H1 (cell line): Measurements from ENCODE around the gene GPX4. TPM values are rescaled to one million over a fixed set of nuclear protein-coding genes. Genes with fewer than 3 reads are reported as not detected.

Experiments used
- CTCF ChIA-PET: fragments of 300-600 bp; sonication (Branson Sonifier 250); formaldehyde crosslinking; loops from one replicate; lab custom pipeline; 2021; ENCODE audit not compliant: partially characterized antibody; lab: Charles Lee
- POLR2A ChIA-PET: fragments of 300-600 bp; sonication (Branson Sonifier 250); formaldehyde crosslinking; loops from one replicate; lab custom pipeline; 2021; ENCODE audit warnings: inconsistent platforms; ENCODE audit not compliant: partially characterized antibody; lab: Charles Lee
- DNase-seq, 2 experiments: peaks; one replicate each; pipeline versions ENCODE4 v3.0.0 to v3.0.0-alpha.2; 2010 to 2022; ENCODE audit warnings: low spot score in 2 of 2, low read depth in 1 of 2, mixed read lengths in 1 of 2
- FAIRE-seq: peaks from 2 replicates; lab custom pipeline; 2011; peaks lifted over from hg19 to GRCh38; lab: Jason Lieb, UNC
- H2AFZ ChIP-seq: 2 replicates; pipeline ENCODE4 v1.8.1; 2012; ENCODE audit warnings: low read length, inconsistent platforms
- H2AK5ac ChIP-seq: 2 replicates; pipeline ENCODE4 v1.6.1; 2013; ENCODE audit warnings: low read depth, low read length
- H2BK120ac ChIP-seq: replicated peaks from 2 replicates; pipeline ENCODE3; 2013; ENCODE audit warnings: low read depth, low read length, inconsistent platforms
- H2BK12ac ChIP-seq: 2 replicates; pipeline ENCODE4 v1.6.1; 2013; ENCODE audit warnings: low read depth, low read length
- H2BK15ac ChIP-seq: 2 replicates; pipeline ENCODE4 v1.6.1; 2013; ENCODE audit warnings: low read length
- H2BK20ac ChIP-seq: 2 replicates; pipeline ENCODE4 v1.6.1; 2013; ENCODE audit warnings: low read length
- H2BK5ac ChIP-seq: 2 replicates; pipeline ENCODE4 v1.6.1; 2013; ENCODE audit warnings: low read depth, low read length
- H3K14ac ChIP-seq: 2 replicates; pipeline ENCODE4 v1.6.1; 2013; ENCODE audit warnings: inconsistent platforms; ENCODE audit not compliant: insufficient read length
- H3K18ac ChIP-seq: 2 replicates; pipeline ENCODE4 v1.6.1; 2013; ENCODE audit warnings: low read length; ENCODE audit errors: extremely low read depth
- H3K23ac ChIP-seq: 2 replicates; pipeline ENCODE4 v1.6.1; 2013; ENCODE audit warnings: inconsistent platforms; ENCODE audit not compliant: insufficient read length
- H3K23me2 ChIP-seq: 2 replicates; pipeline ENCODE4 v1.6.1; 2013; ENCODE audit warnings: low read depth, low read length
- H3K27ac ChIP-seq: 2 replicates; pipeline ENCODE4 v1.6.1; 2011; ENCODE audit warnings: low read depth, low read length, inconsistent platforms
- H3K27me3 ChIP-seq, 4 experiments: replicated peaks in 1 of 4; 1 replicate in 1 of 4; 2 replicates in 3 of 4; pipeline versions ENCODE4 v1.6.1 to v1.8.1; 2011 to 2013; ENCODE audit warnings: low read length in 3 of 4, mild to moderate bottlenecking in 3 of 4, inconsistent platforms in 2 of 4, mixed read lengths in 2 of 4, moderate library complexity in 1 of 4; ENCODE audit not compliant: control insufficient read depth in 3 of 4, insufficient read depth in 3 of 4; ENCODE audit errors: extremely low read depth in 1 of 4
- H3K36me3 ChIP-seq, 4 experiments: 2 replicates each; pipeline versions ENCODE4 v1.6.1 to v1.8.1; 2011 to 2013; ENCODE audit warnings: mild to moderate bottlenecking in 4 of 4, low read length in 3 of 4, moderate library complexity in 2 of 4, control low read depth in 1 of 4, inconsistent platforms in 1 of 4; ENCODE audit not compliant: insufficient read depth in 4 of 4, control insufficient read depth in 2 of 4
- H3K4ac ChIP-seq: replicated peaks from 2 replicates; pipeline ENCODE3; 2013; ENCODE audit warnings: low read length, low read depth, mixed read lengths, inconsistent platforms; ENCODE audit not compliant: insufficient read length
- H3K4me1 ChIP-seq, 4 experiments: replicated peaks in 1 of 4; 1 replicate in 1 of 4; 2 replicates in 3 of 4; pipeline versions ENCODE4 v1.6.1 to v1.8.1; 2011 to 2013; ENCODE audit warnings: low read length in 3 of 4, inconsistent platforms in 2 of 4, mixed read lengths in 1 of 4; ENCODE audit not compliant: insufficient read depth in 4 of 4, control insufficient read depth in 3 of 4
- H3K4me2 ChIP-seq, 2 experiments: 2 replicates each; pipeline versions ENCODE4 v1.6.1 to v1.8.1; 2011 to 2013; ENCODE audit warnings: low read depth in 2 of 2, low read length in 2 of 2, control low read depth in 1 of 2, inconsistent platforms in 1 of 2, mild to moderate bottlenecking in 1 of 2; ENCODE audit not compliant: insufficient read depth in 1 of 2
- H3K4me3 ChIP-seq, 4 experiments: fragments of 200-600, 300-600 bp in 1 of 4; sonication (generic), shearing (Covaris generic), sonication (Bioruptor Twin) in 1 of 4; 2 replicates each; pipeline versions ENCODE4 v1.5.1 to v1.8.1; 2011 to 2016; ENCODE audit warnings: low read length in 4 of 4, low read depth in 3 of 4, control low read depth in 2 of 4, inconsistent platforms in 2 of 4, mild to moderate bottlenecking in 2 of 4, mixed read lengths in 1 of 4, moderate library complexity in 1 of 4; ENCODE audit not compliant: insufficient read depth in 2 of 4; ENCODE audit errors: extremely low read depth in 1 of 4
- H3K56ac ChIP-seq: replicated peaks from 2 replicates; pipeline ENCODE3; 2013; ENCODE audit warnings: low read depth, mild to moderate bottlenecking, mixed read lengths, low read length, inconsistent platforms; ENCODE audit not compliant: insufficient read length
- H3K79me1 ChIP-seq: 2 replicates; pipeline ENCODE4 v1.6.1; 2013; ENCODE audit warnings: low read depth, low read length, control low read depth
- H3K79me2 ChIP-seq, 2 experiments: 2 replicates each; pipeline versions ENCODE4 v1.6.1 to v1.8.1; 2012 to 2013; ENCODE audit warnings: low read length in 2 of 2, mild to moderate bottlenecking in 2 of 2, inconsistent platforms in 1 of 2; ENCODE audit not compliant: insufficient read depth in 2 of 2, control insufficient read depth in 1 of 2
- H3K9ac ChIP-seq, 4 experiments: replicated peaks in 1 of 4; 1 replicate in 1 of 4; 2 replicates in 3 of 4; pipeline versions ENCODE4 v1.6.1 to v1.8.1; 2011 to 2013; ENCODE audit warnings: low read depth in 3 of 4, low read length in 3 of 4, control low read depth in 2 of 4, mild to moderate bottlenecking in 2 of 4, moderate library complexity in 2 of 4, inconsistent platforms in 1 of 4; ENCODE audit errors: extremely low read depth in 1 of 4
- H3K9me3 ChIP-seq, 2 experiments: 2 replicates each; pipeline versions ENCODE4 v1.6.1 to v1.8.1; 2012 to 2013; ENCODE audit warnings: mild to moderate bottlenecking in 2 of 2, moderate library complexity in 2 of 2, control low read depth in 1 of 2, inconsistent platforms in 1 of 2, low read depth in 1 of 2, low read length in 1 of 2, mixed read lengths in 1 of 2; ENCODE audit not compliant: insufficient read depth in 2 of 2
- H4K20me1 ChIP-seq, 2 experiments: replicated peaks in 1 of 2; 2 replicates each; pipeline versions ENCODE3 to v1.8.1; 2011 to 2013; ENCODE audit warnings: inconsistent platforms in 2 of 2, low read length in 2 of 2, mild to moderate bottlenecking in 1 of 2; ENCODE audit not compliant: insufficient read depth in 2 of 2, control insufficient read depth in 1 of 2
- H4K5ac ChIP-seq: 2 replicates; pipeline ENCODE4 v1.6.1; 2013; ENCODE audit warnings: low read length, low read depth, mixed read lengths, inconsistent platforms; ENCODE audit not compliant: insufficient read length
- H4K8ac ChIP-seq: 2 replicates; pipeline ENCODE4 v1.8.0; 2013; ENCODE audit warnings: mild to moderate bottlenecking, moderate library complexity, low read length, inconsistent platforms; ENCODE audit not compliant: insufficient read depth; ENCODE audit errors: extremely low read depth
- H4K91ac ChIP-seq: replicated peaks from 2 replicates; pipeline ENCODE3; 2013; ENCODE audit warnings: low read length, mixed read lengths, inconsistent platforms; ENCODE audit not compliant: insufficient read length
- CBX5 ChIP-seq: fragments of 300-800, 300-1000 bp; sonication (generic); IDR thresholded peaks from 2 replicates; pipeline ENCODE4 v1.7.1; 2016; ENCODE audit warnings: antibody characterized with exemption, low read length, low read depth
- CHD2 ChIP-seq: IDR thresholded peaks from 2 replicates; pipeline ENCODE4 v1.6.1; 2012; ENCODE audit warnings: low read length, improper control_type of control experiment
- CTBP2 ChIP-seq: IDR thresholded peaks from 2 replicates; pipeline ENCODE4 v1.7.0; 2011; ENCODE audit warnings: borderline replicate concordance, mild to moderate bottlenecking, moderate library complexity, mixed read lengths, low read length; ENCODE audit not compliant: insufficient read depth, insufficient read length
- EP300 ChIP-seq, 2 experiments: IDR thresholded peaks; 1 replicate in 1 of 2; 2 replicates in 1 of 2; pipeline ENCODE4 v1.6.1; 2011 to 2012; ENCODE audit warnings: low read depth in 2 of 2, low read length in 2 of 2, mild to moderate bottlenecking in 2 of 2, borderline replicate concordance in 1 of 2, inconsistent platforms in 1 of 2, moderate library complexity in 1 of 2
- KDM1A ChIP-seq: fragments of 200-600, 300-600 bp; sonication (generic); IDR thresholded peaks from 2 replicates; pipeline ENCODE4 v1.7.1; 2016; ENCODE audit warnings: mild to moderate bottlenecking, low read length, borderline replicate concordance
- POLR2AphosphoS5 ChIP-seq: IDR thresholded peaks from 2 replicates; pipeline ENCODE4 v1.6.1; 2011; ENCODE audit warnings: low read depth, low read length
- SP4 ChIP-seq: IDR thresholded peaks from 2 replicates; pipeline ENCODE4 v1.6.1; 2012; ENCODE audit warnings: low read length, inconsistent platforms
- SRF ChIP-seq: IDR thresholded peaks from 2 replicates; pipeline ENCODE4 v1.6.1; 2011; ENCODE audit warnings: mild to moderate bottlenecking, low read depth, low read length, moderate library complexity
- WGBS, 2 experiments: shearing (Covaris generic) in 1 of 2; methylation state at CpG; one replicate each; pipeline versions ENCODE4 v1.1.6 to v1.1.7; 2013 to 2015; ENCODE audit warnings: low lambda C conversion rate in 2 of 2, mixed read lengths in 2 of 2, inconsistent platforms in 1 of 2, low coverage in 1 of 2, missing lambda C conversion rate in 1 of 2; ENCODE audit not compliant: insufficient replicate concordance in 2 of 2, insufficient coverage in 1 of 2, insufficient read length in 1 of 2; ENCODE audit errors: extremely low coverage in 1 of 2, missing lambda C conversion rate in 1 of 2; 5-methylcytosine and 5-hydroxymethylcytosine counted together
- polyA plus RNA-seq, 7 experiments: library from polyadenylated mRNA; depleted of rRNA in 3 of 7; stranded (reverse) in 5 of 7; unstranded in 2 of 7; fragments of >200 nt in 5 of 7; fragments of 200-250 nt in 2 of 7; gene quantifications; 1 replicate in 5 of 7; 2 replicates in 1 of 7; 4 replicates in 1 of 7; pipeline versions ENCODE4 v1.2.1 to v1.2.3, GENCODE V29; 2011 to 2013; ENCODE audit warnings: missing spikeins in 2 of 7, mixed read lengths in 2 of 7
- total RNA-seq: library from RNA; stranded (reverse); fragmentation: NEBNext Ultra II Directional; extraction: Animal tissue kit (Norgen Biotek cat#: 25700); gene quantifications from 2 replicates; pipeline ENCODE4 v1.2.1, GENCODE V29; 2021

GPX4 gene
- total and polyA plus RNA-seq, 2 of the 8 experiments (the other 6 are each of a cell fraction or from before 2014, with no cell fraction given): 342 to 693 TPM

DNA sequence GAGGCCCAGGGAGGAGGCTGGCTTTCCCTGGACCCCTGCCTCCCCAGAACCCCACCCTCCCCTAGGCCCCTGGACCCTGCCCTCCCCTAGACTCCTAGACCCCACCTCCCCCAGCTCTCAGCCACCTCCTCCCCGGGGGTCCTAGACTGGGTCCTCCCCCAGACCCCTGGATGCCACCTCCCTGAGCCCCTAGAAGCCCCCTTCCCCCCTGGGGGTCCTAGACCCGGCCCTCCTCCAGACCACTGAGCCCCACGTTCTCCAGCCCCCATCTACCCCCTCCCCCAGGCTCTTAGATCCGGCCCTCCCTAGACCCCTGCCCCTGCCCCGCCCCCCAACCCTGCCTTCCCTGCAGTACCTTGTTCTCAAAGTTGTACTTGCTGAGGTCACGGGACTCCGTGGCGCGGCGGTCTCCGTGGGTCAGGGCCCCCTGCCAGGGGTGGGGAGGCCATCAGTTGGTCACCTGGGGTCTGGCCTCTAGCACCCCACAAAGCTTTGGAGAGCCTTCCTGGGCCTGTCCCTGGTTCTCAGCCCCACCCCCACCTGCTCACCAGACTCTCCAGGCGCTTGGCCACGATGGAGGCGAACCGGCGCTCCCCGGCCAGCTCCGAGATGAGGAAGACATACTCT, 8.0 kb downstream of the GPX4 start:
- ChIA-PET POLR2A (interaction anchor here (0.9 to 3.1 kb wide), 5 partner anchors 9 to 117 kb away, joined by 3 to 24 read pairs (median 3); partner anchors contain the start of gene GPX4), CTCF (interaction anchor here (0.6 to 3.7 kb wide), 11 partner anchors 12 to 124 kb away, joined by 3 to 27 read pairs (median 10); no protein-coding TSS in a partner anchor)
- peaks cover 0 to 5% (median 2%) of the 10 kb centered on the region in 4 experiments; a peak in 5 of 7 replicates for H3K4me1 ChIP-seq
- H4K5ac ChIP-seq: no peak overlapping the region
- no peak overlapping the region for H3K14ac ChIP-seq
- H3K4me2 ChIP-seq: no peak overlapping the region; a peak in 1 of 4 replicates
- H3K4me3 ChIP-seq: no peak overlapping the region
- no peaks in the 10 kb centered on the region for H3K9me3 ChIP-seq
- H4K20me1 ChIP-seq: peaks cover 5 to 12% of the 10 kb centered on the region in 2 experiments
- no peaks in the 10 kb centered on the region for H3K79me1 ChIP-seq
- H3K18ac ChIP-seq: no peak overlapping the region
- H3K27me3 ChIP-seq: no peaks in the 10 kb centered on the region
- DNase-seq (no peak), FAIRE-seq (no peak)
- H4K8ac ChIP-seq: no peak overlapping the region
- no peak overlapping the region for H2AK5ac ChIP-seq
- no peaks in the 10 kb centered on the region for H3K23me2 ChIP-seq
- no peak overlapping the region for H2BK5ac ChIP-seq
- peaks cover 2 to 35% (median 10%) of the 10 kb centered on the region in 4 experiments; a peak in 5 of 8 replicates for H3K36me3 ChIP-seq
- no peak overlapping the region for H2BK120ac ChIP-seq
- no peaks in the 10 kb centered on the region for H3K79me2 ChIP-seq
- H4K91ac ChIP-seq: no peak overlapping the region
- H2BK20ac ChIP-seq: no peak overlapping the region
- H3K23ac ChIP-seq: no peak overlapping the region
- H3K27ac ChIP-seq: no peak overlapping the region
- H2BK12ac ChIP-seq: no peak overlapping the region
- no peak overlapping the region for H2AFZ ChIP-seq
- no peak overlapping the region for H3K4ac ChIP-seq
- H3K56ac ChIP-seq: no peak overlapping the region
- WGBS, 2 experiments: 93% methylated on average over 9 of the region's 18 CpGs; no CpG with 5 or more reads in 1 of the 2 experiments
- H3K9ac ChIP-seq: no peak overlapping the region
- no peak overlapping the region for H2BK15ac ChIP-seq
- TF ChIP-seq KDM1A (no peak), POLR2AphosphoS5 (no peak), SP4 (no peak), CHD2 (no peak), CTBP2 (no peak), CBX5 (no peak), SRF (no peak), EP300 (IDR thresholded peaks at IDR 0.05; ENCODE audit: borderline replicate concordance in 1 of 2, low read depth in 2 of 2, low read length in 2 of 2) (no peak)
